ENCODE measurements around the gene CABP4.
A peak's percentile ranks its signal among the peaks of the same experiment; 100 is the strongest.

The CABP4 gene

DNA sequence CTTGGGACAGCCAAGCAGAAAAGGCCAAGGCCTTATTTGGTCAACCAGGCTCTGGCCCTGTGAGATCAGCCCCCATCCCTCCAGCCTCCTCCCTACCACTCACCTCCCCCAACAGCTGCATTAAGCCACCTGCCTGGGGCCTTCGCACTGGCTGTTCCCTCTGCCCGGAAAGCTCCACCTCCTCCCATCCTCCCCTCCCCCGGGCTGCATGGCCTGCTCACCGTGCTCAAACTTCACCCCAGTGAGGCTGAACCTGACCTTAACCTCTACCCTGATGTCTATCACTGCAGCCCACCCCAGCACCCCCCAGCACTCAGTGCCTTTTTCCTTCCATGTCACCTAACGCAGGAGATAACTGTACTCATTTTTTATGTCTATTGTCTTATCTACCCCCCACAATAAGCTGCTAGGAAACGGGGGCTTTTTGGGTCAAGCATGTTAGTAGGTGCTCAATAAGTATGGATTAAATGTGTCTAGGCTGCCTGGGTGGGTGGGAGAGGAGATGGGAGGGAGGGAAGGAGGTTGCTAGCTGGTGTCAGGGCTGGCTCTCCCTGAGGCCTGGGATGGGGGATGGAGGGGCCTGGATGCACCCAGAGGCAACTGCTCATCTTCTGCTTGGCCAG lies 18.6 kb upstream of the CABP4 start:
- peak; percentile 59 for DNase-seq

DNA sequence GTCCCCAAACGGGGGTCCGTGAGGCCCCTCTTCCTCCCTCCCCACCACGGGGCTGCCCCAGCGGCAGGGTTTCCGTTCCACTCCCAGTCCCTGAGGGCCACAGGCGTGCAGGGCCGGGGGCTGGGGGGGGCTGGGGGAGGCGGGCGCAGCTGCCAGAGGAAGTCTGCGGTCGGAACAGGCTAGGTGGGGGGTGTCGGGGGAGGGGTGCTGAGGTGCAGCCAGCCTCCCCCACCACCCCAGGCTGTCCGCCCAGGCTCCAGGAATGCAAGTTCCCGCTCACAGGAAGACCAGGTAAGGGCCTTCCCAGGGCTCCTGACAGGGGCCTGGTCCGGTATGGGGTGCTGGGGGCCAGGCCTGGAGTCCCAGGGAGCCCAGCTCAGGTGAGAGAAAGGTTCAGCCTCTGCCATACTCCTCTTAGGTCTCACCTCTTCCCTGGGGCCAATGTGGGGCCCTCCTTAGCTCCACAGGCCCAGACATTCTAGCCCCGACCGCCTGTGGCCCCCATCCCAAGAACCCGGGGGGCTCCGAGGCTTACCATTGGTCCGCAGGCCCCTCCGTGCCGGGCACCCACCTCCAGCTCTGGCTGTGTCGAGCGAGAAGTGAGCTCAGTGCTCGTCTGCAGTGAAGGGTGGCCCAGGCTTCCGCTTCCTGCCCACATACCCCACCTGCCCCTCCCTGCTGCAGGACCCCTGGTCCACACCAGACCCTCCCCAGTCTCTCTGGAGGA lies 17.9 kb upstream of the CABP4 start, which contains the start of gene PTPRCAP:
Gene PTPRCAP, minus strand, starts transcription at position 601 of the 727 bp plus-strand sequence. Its CDS starts 63 bp downstream, at position 538.
- DNase-seq = peak; percentile 70

DNA sequence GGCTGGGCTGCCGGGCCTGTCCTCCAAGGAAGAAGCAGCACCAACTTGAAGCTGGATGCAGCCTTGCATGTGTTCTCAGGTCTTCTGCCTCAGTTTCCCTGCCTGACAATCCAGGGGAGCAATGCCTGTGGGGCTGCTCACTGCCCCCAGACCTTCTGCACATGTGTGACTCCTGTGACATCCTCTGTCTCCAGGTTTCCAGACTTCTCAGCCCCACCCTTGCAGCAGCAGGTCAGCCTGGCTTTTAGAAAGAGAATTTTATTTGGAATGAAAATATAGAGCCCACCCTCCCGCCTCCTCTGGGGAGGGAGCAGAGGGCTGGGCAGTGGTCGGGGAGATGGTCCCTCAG lies 17.4 kb upstream of the CABP4 start:
- DNase-seq = no peak

DNA sequence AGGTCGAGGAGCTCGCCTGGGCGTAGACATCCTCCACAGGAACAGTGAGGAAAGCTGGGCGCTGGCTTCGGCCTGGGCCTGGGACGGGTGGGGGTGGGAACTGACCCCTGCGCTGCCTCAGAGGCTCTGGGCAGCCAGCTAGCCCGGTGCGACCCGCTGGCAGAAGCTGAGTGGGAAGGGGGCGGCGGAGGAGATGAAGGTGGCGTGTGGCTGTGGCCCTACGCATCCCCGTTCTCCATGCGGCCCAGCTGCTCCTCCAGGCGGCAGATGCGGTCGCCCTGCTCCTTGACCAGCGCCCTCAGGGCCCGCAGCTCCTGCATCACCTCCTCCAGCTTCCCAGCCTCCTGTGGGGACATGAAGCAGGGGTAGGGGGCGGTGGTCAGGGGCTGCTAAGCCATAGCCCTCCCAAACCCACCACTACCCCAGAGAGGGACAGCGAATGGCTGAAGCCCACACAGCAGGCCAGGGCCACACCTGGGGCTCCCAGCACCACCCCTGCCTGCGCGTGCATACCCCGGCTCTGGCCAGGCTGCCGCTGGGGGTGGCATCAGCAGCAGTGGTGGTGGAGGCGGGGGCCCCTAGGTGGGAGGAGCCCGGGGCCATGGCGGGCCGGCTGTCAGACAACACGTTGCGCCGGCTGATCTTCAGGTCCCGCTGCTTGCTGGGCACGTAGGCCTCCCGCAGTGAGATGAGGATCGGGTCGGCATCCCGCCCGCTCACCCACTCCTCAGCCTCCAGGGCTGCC lies 16.8 kb upstream of the CABP4 start:
- peak; percentile 72 for DNase-seq

DNA sequence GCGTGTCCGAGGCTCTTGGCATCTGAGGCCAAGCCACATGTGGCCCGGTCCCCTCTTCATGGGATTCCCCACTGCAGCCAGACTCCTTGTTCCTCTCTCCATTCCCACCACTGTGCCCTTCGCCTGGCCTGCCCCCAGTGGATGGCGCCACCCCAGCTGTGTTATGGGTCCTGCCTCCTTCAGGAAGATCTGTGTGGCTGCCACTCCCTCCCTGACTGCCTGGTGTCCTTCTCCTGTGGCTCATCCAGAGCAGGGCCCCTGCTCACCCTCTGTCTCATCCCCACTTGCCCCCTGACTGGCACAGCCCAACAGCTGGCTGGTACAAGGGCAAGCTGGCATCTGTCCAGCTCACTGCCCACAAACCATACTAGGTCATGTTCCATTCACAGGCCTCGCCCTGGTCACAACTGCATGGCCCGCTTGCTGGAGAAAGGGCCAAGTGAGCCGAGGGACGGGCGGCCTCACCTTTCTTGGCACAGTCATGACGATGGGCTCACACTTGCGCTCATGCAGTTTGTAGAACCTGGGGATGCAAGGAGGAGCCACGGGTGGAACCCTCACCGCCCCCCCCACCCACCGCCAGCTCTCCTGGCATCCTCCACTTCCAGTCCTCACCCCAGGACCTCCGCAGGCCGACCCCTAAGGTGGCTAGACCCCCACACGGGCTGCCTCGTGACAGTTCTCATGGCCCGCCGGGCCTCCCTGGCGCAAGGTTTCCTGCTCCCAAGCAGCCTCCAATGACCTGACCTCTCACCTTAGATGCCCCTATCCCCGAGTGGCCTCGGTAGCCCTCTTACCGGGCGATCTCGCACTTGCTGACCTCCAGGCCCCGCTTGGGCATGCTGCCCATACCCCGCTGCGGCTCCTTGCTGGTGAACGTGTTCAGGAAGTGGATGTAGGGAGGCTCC lies 15.6 kb upstream of the CABP4 start:
- no peak for DNase-seq

DNA sequence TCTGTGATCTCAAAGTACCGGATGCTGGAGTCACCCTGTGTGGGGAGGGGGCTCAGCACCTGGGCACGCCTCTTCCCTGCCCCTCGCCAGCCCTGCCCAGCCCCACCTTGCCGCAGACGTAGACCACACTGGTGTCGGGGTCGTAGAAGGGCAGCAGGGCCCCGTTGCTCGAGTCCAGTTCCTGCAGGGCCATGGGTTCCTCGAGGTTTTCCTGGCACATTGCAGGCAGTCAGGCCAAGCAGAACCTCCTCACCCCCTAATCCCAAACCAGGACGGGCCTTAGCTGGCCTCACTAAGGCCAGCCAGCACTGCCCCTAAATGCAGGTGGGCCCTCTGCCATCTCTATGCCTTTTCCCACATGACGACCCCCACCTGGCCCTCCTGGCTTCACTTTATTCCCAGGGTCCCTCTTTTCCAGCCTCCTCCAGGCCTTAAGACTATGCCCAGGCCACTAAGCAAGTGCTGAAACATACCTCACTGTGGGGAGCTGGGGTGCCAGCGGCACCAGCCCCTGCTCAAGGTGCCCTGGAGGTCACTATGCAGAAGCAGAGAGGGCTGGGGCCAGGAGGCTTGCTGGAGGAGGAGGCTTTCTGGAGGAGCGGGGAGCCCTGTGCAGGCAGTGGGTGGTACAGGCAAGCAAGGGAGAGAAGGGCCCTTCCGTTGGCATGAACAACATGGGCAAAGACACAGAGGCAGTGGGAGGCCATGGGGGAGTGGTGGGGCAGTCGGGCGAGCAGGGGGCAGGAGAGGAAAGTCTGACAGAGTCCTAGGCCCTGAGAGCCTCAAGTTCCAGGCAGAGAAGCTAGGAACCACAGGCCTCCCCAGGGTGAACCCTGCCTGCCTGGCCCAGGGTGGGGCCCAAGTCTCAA lies 14.7 kb upstream of the CABP4 start:
- no peak for DNase-seq

DNA sequence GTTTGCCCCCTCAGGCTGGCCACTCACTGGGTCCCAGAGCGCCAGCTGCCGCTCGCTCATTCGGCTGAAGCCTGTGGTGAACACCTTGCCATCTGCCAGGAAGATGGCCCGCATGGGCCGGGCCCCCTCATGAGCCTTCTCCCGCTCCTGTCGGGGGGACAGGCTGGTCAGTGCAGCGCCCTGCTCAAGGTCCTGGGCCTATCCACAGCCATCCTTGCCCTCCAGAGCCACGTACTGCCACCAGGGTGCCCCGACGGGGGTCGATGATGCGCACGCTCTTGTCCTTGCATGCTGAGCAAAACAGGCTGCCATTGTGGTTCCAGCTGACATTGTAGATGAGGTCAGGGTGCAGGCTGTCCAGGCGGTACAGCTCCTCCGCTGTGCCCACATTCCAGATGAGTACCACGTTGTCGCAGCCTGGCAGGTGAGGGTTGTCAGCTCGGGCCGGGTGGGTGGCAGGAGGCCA lies 14.0 kb upstream of the CABP4 start:
- DNase-seq = no peak

DNA sequence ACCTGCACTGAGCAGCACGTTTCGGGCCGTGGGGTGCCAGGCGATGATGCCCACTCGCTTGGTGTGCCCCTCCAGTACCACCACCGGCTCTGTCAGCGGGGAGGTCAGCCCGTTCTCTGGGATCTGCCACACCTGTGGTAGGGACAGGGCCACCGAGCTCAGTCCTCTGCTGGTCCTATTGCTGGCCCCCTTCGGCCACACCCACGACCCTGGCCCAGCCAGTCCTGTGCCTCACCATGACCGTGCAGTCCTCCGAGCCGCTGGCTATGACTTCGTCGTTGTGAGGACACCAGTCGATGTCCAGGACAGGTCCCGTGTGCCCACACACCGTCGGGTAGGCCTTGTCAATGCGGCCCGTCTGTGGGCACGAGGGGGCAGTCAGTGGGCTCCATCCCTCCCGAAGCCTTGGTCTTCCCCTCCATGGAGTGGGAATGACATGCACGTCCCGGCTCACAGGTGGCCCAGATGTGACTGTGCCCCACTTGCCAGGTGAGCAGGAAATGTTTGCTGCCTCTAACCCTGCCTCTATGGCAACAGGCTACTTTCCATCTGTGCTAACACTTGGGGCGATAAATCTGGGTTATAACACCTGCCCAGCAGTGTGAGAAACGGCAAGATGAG lies 13.3 kb upstream of the CABP4 start:
- DNase-seq = no peak

DNA sequence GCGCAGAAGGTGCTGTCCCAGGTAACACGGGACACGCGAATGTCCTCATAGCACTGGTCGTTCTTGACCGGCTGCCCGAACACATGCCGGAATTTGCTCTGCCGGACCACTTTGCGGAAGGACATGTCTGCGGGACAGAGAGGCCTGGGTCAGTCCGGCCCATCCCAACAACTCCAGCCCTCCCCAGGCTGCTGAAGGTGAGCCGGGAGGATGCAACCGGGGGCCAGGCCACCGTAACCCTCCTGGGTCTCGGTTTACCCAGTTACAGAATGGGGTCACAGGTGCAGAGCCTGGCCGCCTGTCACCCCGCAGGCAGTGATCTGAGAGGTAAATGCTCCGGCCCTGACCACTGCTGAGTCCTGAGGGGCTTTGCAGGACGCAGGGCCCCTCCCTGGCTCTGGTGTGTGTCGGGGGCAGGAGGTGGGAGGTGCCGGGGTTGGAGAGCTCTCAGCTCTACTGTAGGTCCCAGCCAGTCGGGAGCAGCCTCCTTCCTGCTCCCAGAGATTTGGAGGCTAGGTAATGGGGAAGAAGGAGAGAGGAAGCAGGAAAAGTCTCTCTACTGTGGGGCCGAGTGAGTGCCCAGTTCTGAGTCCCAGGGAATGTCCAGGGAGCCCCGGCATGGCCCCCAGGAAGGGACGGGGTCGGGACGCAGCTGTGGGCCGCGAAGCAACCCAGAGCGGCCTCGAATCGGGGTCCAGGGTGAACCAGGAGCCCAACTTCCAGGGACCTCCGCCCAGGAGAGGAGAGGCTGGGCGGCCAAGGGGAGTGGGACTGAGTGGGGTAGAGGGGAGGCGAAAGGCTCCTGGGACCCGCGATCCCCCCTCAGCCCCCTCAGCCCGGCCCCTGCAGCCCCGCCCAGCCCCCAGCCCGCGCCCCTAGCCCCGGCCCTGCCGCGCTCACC lies 12.4 kb upstream of the CABP4 start:
- no peak for DNase-seq

DNA sequence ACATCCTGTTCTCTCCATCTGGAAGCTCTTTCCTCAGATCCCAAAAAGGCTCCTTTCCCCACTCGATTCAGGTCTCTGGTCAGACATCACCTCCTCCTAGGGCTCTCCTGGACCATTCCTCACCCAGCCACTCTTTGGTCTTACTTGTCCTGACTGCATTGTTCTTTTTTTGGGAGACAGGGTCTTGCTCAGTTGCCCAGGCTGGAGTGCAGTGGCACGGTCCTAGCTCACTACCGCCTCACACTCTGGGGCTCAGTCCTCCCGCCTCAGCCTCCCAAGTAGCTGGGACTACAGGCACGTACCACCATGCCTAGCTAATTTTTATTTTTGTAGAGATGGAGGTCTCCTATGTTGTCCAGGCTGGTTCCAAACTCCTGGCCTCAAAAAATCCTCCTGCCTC lies 9.6 kb upstream of the CABP4 start:
- DNase-seq = no peak

DNA sequence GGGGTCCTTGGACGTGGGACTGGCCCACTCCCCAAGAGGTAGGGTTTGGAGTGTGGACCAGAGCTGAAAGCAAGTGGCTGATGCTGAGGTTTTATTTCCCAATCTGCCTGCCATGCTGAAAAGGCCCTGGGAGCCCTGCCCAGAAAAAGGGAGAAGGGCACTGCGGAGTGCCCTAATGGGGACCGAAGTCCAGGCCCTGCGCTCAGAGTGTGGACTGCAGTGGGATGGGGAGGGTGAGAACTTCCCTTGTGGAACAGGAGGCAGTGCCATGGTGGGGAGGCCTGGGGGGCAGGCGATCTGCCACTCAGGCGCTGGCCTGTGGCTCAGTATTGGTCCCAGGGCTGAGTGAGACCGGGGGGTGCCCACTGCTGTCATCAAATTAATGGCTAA lies 6.9 kb upstream of the CABP4 start:
- DNase-seq = no peak

DNA sequence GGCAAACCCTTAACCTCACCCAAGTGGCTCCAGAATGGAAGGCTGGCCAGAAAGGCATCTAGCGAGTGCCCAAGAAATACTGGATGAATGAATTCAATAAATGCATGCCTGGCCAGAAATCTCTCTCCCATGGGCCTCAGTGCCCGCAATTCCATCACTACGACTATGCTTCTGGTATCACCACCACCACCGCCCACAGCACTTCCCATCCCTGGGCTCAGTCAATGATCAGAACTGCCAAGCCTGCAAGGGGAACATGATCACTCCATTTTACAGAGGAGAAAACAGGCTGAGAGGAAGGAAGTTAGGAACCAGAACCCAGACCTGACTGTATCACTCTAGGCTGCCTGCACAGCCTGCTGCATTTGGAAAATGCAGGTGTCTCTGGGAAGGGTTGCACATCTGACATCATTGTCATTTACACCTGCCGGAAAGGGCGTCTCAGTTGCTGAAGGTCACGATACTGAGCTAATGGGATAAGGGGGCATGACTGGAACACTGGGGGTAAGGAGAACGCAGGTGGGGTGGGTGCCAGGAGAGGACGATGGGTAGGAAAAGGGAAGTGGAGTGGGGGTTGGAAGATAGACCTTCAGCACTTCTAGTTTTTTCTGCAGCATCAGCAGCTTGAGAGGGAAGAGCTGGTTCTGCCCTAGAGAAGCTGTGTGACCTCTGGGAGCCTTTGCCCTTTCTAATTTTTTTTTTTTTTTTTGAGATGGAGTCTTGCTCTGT lies 5.9 kb upstream of the CABP4 start:
- DNase-seq = no peak

DNA sequence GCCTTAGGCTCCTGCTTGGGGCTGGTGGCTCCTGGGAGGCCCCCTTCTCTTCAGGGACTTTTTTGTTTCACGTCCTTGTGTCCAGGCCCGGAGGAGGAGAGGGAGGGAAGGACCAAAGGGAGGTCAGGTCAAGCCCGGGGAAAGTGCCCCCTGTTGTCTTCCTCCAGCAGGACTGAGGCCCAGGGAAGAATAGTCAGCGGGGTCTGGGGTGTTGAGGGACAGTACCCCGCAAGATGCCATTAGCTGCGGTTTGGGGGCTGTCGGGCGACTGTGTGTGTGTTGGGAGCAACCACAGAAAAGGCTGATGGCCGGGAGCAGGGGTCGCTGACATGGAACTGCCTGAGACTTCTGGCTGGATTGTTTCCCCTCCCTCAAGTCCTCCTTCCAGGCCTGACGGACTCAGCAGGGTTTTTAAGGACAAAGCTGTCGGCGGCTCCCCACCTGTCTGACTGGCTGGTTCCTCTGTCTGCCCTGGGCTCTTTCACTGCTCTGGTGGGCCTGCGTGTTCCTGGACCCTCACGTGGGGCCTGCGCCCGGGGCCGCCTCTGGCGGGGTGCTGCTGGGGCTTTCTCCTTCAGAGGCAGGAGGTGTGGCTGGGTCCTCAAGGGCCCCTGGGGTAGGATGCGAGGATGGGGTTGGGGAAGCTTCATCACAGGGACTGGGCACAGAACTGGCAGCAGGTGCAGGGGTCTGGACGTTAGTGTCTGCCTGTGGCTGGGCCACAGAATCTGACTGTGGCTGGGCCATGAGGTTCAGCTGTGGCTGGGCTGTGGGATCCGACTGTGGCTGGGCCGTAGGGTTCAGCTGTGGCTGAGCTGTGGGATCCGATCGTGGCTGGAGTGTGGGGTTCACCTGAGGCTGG lies 4.1 kb upstream of the CABP4 start:
- DNase-seq = no peak

DNA sequence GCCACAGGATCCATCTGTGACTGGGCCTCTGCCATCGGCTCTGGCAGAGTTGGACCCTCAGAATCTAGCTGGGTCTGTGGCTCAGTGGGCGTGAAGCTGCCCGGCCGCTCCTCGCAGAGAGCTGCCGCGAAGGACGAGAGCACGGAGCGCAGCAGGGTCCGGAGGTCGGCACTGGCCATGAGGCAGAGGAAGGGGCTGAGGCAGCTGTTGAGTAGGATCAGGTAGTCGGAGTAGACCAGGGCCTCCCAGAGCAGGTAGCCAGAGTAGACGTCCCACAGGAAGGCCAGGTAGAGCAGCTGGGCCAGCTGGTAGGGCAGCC lies 3.5 kb upstream of the CABP4 start:
- DNase-seq = no peak

DNA sequence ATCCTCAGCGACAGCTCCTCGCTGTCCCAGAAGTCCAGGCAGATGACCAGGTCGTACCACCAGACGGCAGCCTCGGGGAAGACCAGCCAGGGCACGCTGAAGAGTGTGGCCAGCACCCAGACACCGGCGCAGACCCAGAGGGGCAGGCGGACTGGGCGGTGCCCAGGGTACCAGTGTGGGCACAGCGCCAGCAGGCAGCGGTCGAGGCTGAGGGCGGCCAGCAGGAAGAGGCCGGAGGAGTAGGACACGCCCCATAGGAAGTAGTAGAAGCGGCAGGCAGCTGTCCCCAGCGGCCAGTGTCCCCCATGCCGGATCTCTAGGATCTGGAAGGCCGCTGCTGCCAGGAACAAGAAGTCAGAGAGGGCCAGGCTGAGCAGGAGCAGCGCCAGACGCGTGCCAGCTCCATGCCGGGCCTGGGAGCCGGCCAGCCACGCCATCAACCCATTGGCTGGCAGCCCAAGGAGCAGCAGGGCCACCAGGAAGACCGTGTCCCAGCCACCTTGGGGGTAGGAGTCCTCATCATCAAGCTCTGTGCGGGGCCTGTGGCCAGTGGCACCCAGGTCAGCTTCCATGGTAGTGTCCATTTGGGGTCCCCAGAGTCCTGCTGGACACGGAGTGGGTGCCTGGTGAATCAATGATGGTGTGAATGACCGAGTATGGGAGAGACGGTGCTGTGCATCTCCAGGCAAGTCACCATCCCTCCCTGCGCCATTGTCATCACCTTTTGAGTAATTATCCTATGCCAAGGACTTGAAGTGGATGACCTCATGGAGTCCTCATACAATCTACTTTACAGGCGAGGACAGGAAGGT lies 2.8 kb upstream of the CABP4 start, which contains the start of gene GPR152:
Gene GPR152, minus strand, starts transcription at position 589 of the 812 bp plus-strand sequence. Its CDS starts 5 bp downstream, at position 584.
- no peak for DNase-seq

DNA sequence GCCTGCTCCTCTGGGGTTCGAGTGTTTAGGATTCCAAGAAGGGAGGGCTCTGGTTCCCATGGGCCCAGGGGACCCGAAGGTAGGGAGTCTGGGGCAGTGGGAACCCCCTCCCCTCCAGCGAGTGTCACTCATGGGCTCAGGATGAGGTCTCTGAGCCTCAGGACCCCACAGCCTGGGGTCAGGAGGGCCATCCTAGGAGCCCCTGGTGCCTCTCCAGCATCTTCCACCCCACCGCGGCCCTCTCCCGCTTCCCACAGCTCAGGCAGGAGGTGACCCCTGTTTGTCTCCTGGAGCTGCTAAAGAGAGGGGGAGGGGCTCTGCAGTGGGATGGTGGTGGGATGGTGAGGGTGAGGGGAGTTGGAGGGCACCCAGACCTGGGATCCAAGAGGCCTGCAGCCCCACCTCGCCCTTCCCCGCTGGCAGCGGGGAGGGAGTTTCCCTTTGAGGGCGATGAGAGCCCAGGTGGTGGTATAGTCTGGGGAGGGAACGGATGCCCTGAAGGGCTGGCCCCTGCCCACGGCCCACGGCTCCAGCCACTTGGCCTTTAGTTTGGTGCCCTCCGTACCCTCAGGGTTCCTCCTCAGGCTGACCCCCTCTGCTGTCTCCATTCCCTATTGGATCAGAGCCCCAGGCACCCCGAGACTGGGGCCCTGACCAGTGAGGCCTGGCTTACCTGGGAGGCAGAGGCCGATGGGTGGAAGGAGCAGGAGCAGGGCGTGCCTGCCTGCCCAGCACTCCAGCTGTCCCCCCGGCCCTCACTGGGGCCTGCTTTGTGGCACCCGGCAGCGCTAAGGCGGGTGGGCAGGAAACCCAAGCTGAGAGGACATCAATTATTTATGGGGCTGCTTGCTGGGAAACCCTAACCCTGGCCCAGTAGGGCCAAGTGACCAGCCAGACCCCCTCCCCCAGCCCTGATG lies 1.1 kb upstream of the CABP4 start:
- no peak for DNase-seq
